ELF-1 (cell line): ENCODE results near the gene SLC35A2.

ENCODE experiments used
- DNase-seq: peaks from one replicate; pipeline ENCODE4 v3.0.0-alpha.2; 2016; ENCODE audit warnings: low read depth, low spot score

The SLC35A2 gene

GRCh38 chrX:48927736-48928382, 16.4 kb upstream of the SLC35A2 start:
- peak; percentile 73 for DNase-seq

DNA sequence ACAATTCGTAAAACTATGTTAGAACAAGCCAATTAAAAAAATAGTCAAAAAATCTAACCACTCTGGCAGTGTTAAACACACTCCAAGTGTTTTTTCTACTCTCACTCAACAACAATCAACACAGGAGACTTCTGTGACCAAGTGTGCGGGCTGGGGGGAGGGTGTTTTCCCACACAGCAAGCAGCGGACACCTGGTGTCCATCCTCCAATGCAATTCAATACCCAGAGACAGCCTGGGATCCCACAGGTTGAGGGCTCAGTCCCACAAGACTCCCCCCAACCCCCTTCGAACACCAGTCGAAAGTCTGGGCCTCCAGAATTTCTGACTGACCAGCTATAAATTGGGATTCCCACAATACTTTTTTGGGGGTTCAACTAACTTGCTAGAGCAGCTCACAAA, 15.7 kb upstream of the SLC35A2 start:
- peak; percentile 34 for DNase-seq

GRCh38 chrX:48924270-48924669, 12.8 kb upstream of the SLC35A2 start:
- DNase-seq = no peak

GRCh38 chrX:48923771-48924170, 12.3 kb upstream of the SLC35A2 start:
- DNase-seq = no peak

- no peak for DNase-seq
These were observed 9.3 kb upstream of the SLC35A2 start for GRCh38 chrX:48920718-48921104.

GRCh38 chrX:48919947-48920717, 8.7 kb upstream of the SLC35A2 start:
- no peak for DNase-seq

- DNase-seq = no peak
These were observed 8.0 kb upstream of the SLC35A2 start for GRCh38 chrX:48919360-48919841.

- peak; percentile 99 for DNase-seq
These were observed 7.3 kb upstream of the SLC35A2 start, which contains the start of gene PIM2 for GRCh38 chrX:48918643-48919340. PIM2 (minus strand) TSS chrX:48919024; CDS start chrX:48918834, 190 bp downstream.

DNA sequence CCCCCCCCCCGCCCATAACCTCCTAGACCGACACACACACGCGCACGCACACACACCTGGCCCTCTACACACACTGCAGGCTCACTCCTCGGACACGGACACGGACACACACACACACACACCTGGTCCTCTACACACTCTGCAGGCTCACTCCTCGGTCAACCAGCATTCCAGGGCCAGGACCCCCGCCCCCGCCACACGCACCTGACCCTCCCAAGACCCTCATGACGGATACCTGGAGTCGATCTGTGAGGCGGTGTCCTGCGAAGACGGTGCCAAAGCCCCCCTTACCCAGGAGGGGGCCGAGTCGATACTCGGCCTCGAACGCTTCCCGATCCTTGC, 6.8 kb upstream of the SLC35A2 start:
- no peak for DNase-seq

DNA sequence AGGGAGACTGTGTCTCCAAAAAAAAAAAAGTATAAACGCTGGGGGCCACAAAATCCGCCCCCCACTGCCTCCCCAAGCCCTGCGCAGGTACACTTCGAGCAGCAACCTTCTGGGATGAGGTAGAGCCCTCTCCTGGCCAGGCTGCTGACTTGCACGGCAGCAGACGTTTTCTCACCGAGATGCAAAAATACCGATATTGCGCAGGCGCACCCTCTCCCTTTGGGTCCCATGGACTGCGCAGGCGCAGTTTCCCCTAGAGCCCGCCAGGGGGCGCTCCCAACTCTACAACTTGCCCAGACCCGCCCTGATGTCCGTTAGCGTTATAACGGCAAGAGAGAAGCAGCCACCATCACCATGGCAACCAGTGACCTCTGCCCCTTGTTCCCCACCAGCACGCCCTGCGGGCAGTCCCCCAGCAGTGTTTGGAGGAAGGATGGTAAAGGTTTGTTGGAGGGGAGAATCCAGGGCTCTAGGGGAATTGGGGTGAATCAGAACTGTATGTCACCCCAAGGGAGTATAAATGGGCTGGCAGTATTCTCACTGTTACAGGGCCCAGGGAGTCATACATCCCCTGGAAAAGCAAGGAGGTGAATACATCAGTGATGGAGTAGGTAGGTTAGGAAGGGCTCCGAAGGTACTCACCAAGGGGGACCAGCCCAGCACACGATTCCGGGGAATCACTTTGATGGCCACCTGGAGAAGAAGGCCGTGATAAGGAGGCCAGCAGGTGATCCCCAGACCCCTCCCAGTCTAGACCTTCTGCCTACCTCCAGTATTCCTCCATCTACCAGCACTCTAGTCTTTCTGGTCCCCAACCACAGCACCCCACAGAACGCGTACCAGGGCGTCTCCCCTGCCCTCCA, 5.9 kb upstream of the SLC35A2 start:
- peak; percentile 100 for DNase-seq

DNA sequence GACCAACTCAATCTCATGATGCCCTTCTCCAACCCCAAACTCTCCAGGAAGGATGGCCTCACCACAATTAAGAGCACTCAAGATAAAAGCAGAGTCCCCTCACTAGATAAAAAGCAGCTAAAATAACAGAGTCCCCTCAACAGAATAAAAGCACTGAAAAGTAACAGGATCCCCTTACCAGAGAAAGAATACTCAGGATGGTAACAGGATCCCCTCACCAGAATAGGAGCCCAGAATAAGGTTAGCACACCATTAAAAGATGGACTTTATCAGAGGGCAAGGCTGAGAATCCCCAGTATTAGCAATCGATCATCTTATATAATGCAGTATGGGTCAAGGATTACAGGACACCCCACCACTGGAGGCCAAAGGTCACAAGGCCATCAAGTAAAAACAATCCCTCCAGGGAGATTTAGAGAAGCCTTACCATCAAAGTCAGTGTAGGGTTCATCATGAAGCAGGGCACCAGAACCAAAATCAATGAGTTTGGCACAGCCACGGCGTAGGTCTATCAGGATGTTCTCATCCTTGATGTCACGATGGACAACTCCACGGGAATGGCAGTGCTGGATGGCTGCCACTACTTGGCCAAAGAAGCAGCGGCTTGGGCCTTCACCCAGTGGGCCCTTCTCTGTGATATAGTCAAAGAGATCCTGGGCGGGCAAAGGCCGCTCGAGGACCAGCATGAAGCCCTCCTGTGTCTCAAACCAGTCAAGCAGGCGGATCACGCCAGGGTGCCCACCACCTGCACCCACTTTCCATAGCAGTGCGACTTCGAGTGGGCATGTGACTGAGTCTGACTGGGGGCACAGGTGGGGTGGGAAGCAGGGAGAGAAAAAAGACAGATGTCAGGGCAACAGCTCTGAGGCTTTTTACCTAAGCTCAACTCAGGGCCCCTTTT, 3.4 kb upstream of the SLC35A2 start:
- DNase-seq = no peak

GRCh38 chrX:48913605-48914366, 2.3 kb upstream of the SLC35A2 start:
- DNase-seq = no peak

GRCh38 chrX:48910926-48911411, 477 bp downstream of the SLC35A2 start:
- no peak for DNase-seq

DNA sequence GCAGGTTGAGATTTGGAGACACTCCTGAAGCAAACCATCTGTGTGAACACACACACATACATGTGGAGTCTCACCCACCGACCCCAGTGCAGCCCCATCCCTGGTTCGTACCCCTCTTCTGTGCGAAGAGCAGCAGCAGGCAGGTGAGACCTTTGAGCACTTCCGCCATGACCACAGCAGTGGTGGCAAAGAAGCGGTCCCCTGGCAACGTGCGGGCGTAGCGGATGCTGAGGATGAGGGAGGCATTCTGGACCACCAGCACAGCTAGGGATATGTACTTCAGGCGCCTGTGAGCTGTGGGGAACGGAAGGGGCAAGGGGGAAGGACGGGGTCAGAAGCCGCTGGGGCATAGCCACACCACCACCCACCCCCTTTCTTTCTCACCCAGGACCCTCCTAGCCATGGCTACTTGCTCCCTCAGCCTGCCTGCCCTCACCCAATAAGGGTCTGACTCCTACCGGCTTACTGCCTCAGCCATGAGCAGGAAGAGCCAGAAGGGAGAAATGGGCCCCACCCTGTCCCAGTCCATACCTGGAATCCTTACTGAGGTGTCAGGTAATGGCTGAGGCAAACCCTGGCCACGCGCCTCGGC, 1.6 kb downstream of the SLC35A2 start:
- no peak for DNase-seq

- DNase-seq = peak; percentile 71
These were observed 2.8 kb downstream of the SLC35A2 start for GRCh38 chrX:48908600-48908999.

- DNase-seq = no peak
These were observed 6.2 kb downstream of the SLC35A2 start for GRCh38 chrX:48905090-48905790.

GRCh38 chrX:48904626-48905025, 6.8 kb downstream of the SLC35A2 start:
- no peak for DNase-seq

DNA sequence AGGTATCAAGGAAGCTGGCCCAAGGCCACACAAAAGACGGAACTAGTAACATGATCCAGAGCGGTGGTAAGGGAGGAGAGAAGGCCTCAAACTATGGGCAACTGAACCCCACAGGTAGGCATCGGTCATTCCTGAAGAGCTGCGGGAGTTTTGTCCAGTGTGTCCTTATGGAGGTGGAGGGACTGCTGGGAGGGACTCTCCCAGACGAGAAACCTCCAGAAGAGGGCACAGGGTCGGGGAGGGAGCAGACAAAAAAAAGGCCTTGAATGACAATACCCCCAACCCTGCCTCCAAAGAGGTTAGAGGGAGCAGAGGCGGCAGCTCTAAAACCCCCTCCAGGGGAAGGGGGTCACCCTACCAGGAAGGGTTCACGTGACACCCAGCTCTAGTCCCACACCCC, 7.3 kb downstream of the SLC35A2 start:
- no peak for DNase-seq

- DNase-seq = no peak
These were observed 8.2 kb downstream of the SLC35A2 start for GRCh38 chrX:48903290-48903689.
